BE2C (cell line): Measurements from ENCODE around the gene HADHA.

ENCODE experiments used
- DNase-seq: peaks from one replicate; pipeline ENCODE4 v3.0.0-alpha.2; 2020
- H3K27me3 ChIP-seq: fragments of 250-450 bp; sonication (Bioruptor Pico); 2 replicates; pipeline ENCODE4 v1.5.1; 2020; ENCODE audit warnings: mild to moderate bottlenecking
- H3K36me3 ChIP-seq: fragments of 250-450 bp; sonication (Bioruptor Pico); 2 replicates; pipeline ENCODE4 v1.5.1; 2020; ENCODE audit warnings: mild to moderate bottlenecking
- H3K4me1 ChIP-seq: fragments of 250-450 bp; sonication (Bioruptor Pico); 2 replicates; pipeline ENCODE4 v1.5.1; 2020
- H3K4me3 ChIP-seq: 2 replicates; pipeline ENCODE4 v1.5.1; 2011; ENCODE audit warnings: low read depth, low read length
- H3K9me3 ChIP-seq: fragments of 250-450 bp; sonication (Bioruptor Pico); 2 replicates; pipeline ENCODE4 v1.5.1; 2020
- CTCF ChIP-seq: IDR thresholded peaks from 2 replicates; pipeline ENCODE4 v1.5.1; 2012; ENCODE audit warnings: mild to moderate bottlenecking, low read depth, low read length

Gene HADHA

GRCh38 chr2:26187114-26187513, 57.3 kb downstream of the HADHA start:
- DNase-seq = no peak
- Histone ChIP-seq H3K4me1 (no peaks in the 10 kb centered on the region), H3K27me3 (no peaks in the 10 kb centered on the region), H3K4me3 (no peak overlapping the region), H3K36me3 (peaks cover 14% of the 10 kb centered on the region), H3K9me3 (no peaks in the 10 kb centered on the region)
- TF ChIP-seq CTCF = no peak

GRCh38 chr2:26185954-26186770, 58.3 kb downstream of the HADHA start:
- no peak for TF ChIP-seq CTCF
- no peak overlapping the region for H3K4me3 ChIP-seq
- no peaks in the 10 kb centered on the region for H3K4me1 ChIP-seq
- no peaks in the 10 kb centered on the region for H3K9me3 ChIP-seq
- DNase-seq = no peak
- H3K27me3 ChIP-seq = no peaks in the 10 kb centered on the region
- H3K36me3 ChIP-seq = peaks cover 5% of the 10 kb centered on the region

- H3K4me3 ChIP-seq = no peak overlapping the region
- no peak for DNase-seq
- H3K4me1 ChIP-seq = no peaks in the 10 kb centered on the region
- H3K36me3 ChIP-seq = peaks cover 1% of the 10 kb centered on the region; the same call in 1 of the 2 replicates
- TF ChIP-seq CTCF = no peak
- H3K27me3 ChIP-seq = no peaks in the 10 kb centered on the region
- H3K9me3 ChIP-seq = no peaks in the 10 kb centered on the region
Observed at GRCh38 chr2:26185304-26185928, 59.0 kb downstream of the HADHA start.

- TF ChIP-seq CTCF = no peak
- H3K36me3 ChIP-seq = no peaks in the 10 kb centered on the region; the same call in 1 of the 2 replicates
- no peak for DNase-seq
- no peaks in the 10 kb centered on the region for H3K9me3 ChIP-seq
- no peaks in the 10 kb centered on the region for H3K27me3 ChIP-seq
- H3K4me1 ChIP-seq = no peaks in the 10 kb centered on the region
- no peak overlapping the region for H3K4me3 ChIP-seq
Observed at GRCh38 chr2:26184555-26185303, 59.7 kb downstream of the HADHA start.

GRCh38 chr2:26184121-26184520, 60.3 kb downstream of the HADHA start:
- Histone ChIP-seq H3K27me3 (no peaks in the 10 kb centered on the region), H3K9me3 (no peaks in the 10 kb centered on the region), H3K4me1 (peaks cover 5% of the 10 kb centered on the region), H3K4me3 (no peak overlapping the region), H3K36me3 (no peaks in the 10 kb centered on the region)
- no peak for TF ChIP-seq CTCF
- DNase-seq = no peak
